ENCODE data around the gene FUT9.

The FUT9 gene

GRCh38 chr6:96015518-96016333, at the start of gene FUT9:
TSS of gene FUT9 (plus strand) at chr6:96015974. CDS start at chr6:96203156, 187,182 bp downstream.
- no peak for TF ChIP-seq ZFX (IDR thresholded peaks at IDR 0.05; ENCODE audit: borderline replicate concordance)
- no peak for TF ChIP-seq CTCF (IDR thresholded peaks at IDR 0.05)
- H3K27ac ChIP-seq: no peak within 1 kb of the TSS

- TF ChIP-seq ZFX (IDR thresholded peaks at IDR 0.05; ENCODE audit: borderline replicate concordance) (no peak), CTCF (IDR thresholded peaks at IDR 0.05) (no peak)
- H3K27ac ChIP-seq: no peak overlapping the region
Measured at GRCh38 chr6:95967594-95967993, 48.2 kb upstream of the FUT9 start.

- TF ChIP-seq CTCF (IDR thresholded peaks at IDR 0.05) (no peak), ZFX (IDR thresholded peaks at IDR 0.05; ENCODE audit: borderline replicate concordance) (no peak)
Measured at GRCh38 chr6:95973976-95974375, 41.8 kb upstream of the FUT9 start.

GRCh38 chr6:95978230-95978629, 37.5 kb upstream of the FUT9 start:
- TF ChIP-seq CTCF (IDR thresholded peaks at IDR 0.05) (no peak), ZFX (IDR thresholded peaks at IDR 0.05; ENCODE audit: borderline replicate concordance) (no peak)
- H3K27ac ChIP-seq: no peak overlapping the region

More at GRCh38 chr6:95973976-95974375, 41.8 kb upstream of the FUT9 start:
- no peak overlapping the region for H3K27ac ChIP-seq

GRCh38 chr6:95991906-95992305, 23.9 kb upstream of the FUT9 start:
- no peak for TF ChIP-seq CTCF (IDR thresholded peaks at IDR 0.05)
- no peak for TF ChIP-seq ZFX (IDR thresholded peaks at IDR 0.05; ENCODE audit: borderline replicate concordance)
- H3K27ac ChIP-seq: no peak overlapping the region

GRCh38 chr6:95994151-95994550, 21.6 kb upstream of the FUT9 start:
- no peak overlapping the region for H3K27ac ChIP-seq
- TF ChIP-seq ZFX (IDR thresholded peaks at IDR 0.05; ENCODE audit: borderline replicate concordance): no peak

GRCh38 chr6:95998133-95998532, 17.6 kb upstream of the FUT9 start:
- no peak for TF ChIP-seq ZFX (IDR thresholded peaks at IDR 0.05; ENCODE audit: borderline replicate concordance)
- TF ChIP-seq CTCF (IDR thresholded peaks at IDR 0.05): no peak
- H3K27ac ChIP-seq: no peak overlapping the region
